ENCODE measurements around the gene TM2D3.

- TF ChIP-seq PKNOX1 (IDR thresholded peaks at IDR 0.05), result no peak
- no peak for TF ChIP-seq HDGF (IDR thresholded peaks at IDR 0.05; ENCODE audit: borderline replicate concordance)
- no peak for TF ChIP-seq SUZ12 (IDR thresholded peaks at IDR 0.05)
- no peak for TF ChIP-seq BHLHE40 (IDR thresholded peaks at IDR 0.05; ENCODE audit: borderline replicate concordance)
Observed at GRCh38 chr15:101596633-101597032, 55.5 kb downstream of the TM2D3 start.

Data from HEK293T (cell line).